Stimulated activated CD4-positive, alpha-beta T cell treated with anti-CD3 and anti-CD28 coated beads, Interleukin-4, amount 100 ng/mL, for 48 hours (primary cell): Measurements from ENCODE around the gene MAGEB10.
"Not testable (repeated sequence)": the region's sequence is repeated elsewhere in the genome, so short reads cannot be mapped to it uniquely, and the experiment has no call there.

Experiments
- DNase-seq, 2 donors: peaks; one replicate each; pipeline ENCODE4 v3.0.0-alpha.2; 2020; ENCODE audit warnings: low read depth in 2 of 2

Gene MAGEB10, protein sequence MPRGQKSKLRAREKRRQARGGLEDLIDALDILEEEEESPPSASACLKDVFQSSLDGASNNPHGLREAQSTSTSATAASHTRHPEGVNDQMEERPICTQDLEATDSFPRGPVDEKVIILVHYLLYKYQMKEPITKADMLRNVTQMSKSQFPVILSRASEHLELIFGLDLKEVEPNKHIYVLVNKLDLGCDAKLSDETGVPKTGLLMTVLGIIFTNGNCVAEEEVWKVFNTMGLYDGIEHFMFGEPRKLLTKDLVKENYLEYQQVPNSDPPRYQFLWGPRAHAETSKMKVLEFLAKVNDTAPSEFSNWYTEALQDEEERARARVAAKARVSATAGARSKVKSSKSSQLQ

GRCh38 chrX:27807690-27808089 is at the start of gene MAGEB10:
Gene MAGEB10, plus strand, starts transcription at chrX:27807990. Its CDS starts 13,317 bp downstream, at chrX:27821307.
- no peak for DNase-seq

- no peak for DNase-seq
Observed at GRCh38 chrX:27765718-27766117, 42.1 kb upstream of the MAGEB10 start.

DNA sequence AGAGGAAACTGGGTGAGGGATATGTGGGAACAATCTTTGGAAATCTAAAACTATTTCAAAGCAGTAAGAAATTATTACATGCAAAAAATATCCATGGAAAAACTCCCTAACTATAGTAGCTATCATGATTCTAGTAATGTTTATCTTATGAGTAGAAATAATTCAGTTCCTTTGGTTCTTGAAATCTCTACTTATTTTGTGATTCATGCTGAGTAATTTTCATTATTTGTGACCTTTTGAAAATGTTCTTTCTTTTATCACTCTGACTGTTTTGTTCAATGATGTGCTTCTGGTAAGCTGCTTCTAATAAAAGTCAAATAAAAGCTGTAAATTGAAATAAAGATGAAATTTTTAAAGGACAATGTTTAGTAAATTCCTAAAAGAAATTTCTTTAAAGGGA is 40.4 kb upstream of the MAGEB10 start:
- DNase-seq, result no peak

- no peak for DNase-seq
Observed at GRCh38 chrX:27775984-27776383, 31.8 kb upstream of the MAGEB10 start.

DNA sequence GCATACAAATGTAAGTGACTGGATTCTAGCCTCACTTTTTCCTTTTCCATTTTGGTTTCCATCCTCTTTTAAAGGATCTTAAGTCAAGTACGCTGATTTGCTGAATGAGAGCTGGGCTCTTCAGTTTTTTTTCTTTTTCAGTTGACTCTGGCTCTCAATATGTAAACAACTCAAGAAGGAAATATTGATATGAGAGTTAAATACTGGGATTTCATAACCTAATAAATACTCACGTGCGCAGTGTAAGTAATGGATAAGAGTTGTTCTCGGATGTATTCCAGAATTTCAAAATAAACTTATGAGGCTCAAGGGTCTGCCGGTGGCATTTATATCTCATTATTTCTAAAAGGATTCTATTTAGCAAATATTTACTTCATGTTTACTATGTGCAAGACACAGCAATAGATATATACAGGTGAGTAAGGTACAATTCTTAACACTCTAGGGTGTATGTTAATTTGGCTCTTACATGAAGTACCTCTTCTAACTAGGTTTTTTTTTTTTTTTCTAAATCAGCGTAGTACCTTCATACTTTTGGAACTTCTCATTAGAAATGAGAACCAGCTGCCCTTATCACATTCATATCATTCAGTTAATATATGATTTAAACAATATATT is 11.0 kb upstream of the MAGEB10 start:
- DNase-seq, result no peak

GRCh38 chrX:27797575-27797974 is 10.2 kb upstream of the MAGEB10 start:
- DNase-seq, result no peak

GRCh38 chrX:27808226-27808625 is 436 bp downstream of the MAGEB10 start:
- no peak for DNase-seq

GRCh38 chrX:27808991-27809859 is 1.4 kb downstream of the MAGEB10 start:
- DNase-seq, result not testable (repeated sequence)

GRCh38 chrX:27815209-27815608 is 7.4 kb downstream of the MAGEB10 start:
- no peak for DNase-seq

GRCh38 chrX:27823812-27824211 is 16.0 kb downstream of the MAGEB10 start:
- DNase-seq, result no peak

- no peak for DNase-seq
Observed at GRCh38 chrX:27838185-27838584, 30.4 kb downstream of the MAGEB10 start.

DNA sequence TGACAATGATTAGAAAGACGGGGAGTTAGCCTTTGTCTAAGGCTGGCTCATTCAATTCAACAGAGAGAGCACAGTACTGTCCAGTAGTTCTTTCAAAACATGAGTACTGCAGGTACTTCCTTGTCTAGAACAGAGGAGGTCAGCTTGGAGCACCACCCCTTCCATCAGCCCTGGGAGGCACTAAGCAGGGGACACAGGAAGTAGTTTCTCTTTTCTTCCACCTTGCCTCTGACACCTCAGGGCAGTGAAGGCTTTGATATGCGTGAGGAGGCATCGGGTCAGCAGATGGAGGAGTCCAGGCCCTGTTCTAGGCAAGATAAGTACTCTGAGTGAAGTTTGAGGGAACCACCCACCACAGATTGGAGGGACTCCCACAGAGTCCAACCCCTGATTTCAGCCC is 33.1 kb downstream of the MAGEB10 start:
- DNase-seq, result no peak

- DNase-seq, result no peak
Observed at GRCh38 chrX:27842859-27843258, 35.1 kb downstream of the MAGEB10 start.

- no peak for DNase-seq
Observed at GRCh38 chrX:27860337-27860736, 52.5 kb downstream of the MAGEB10 start.

DNA sequence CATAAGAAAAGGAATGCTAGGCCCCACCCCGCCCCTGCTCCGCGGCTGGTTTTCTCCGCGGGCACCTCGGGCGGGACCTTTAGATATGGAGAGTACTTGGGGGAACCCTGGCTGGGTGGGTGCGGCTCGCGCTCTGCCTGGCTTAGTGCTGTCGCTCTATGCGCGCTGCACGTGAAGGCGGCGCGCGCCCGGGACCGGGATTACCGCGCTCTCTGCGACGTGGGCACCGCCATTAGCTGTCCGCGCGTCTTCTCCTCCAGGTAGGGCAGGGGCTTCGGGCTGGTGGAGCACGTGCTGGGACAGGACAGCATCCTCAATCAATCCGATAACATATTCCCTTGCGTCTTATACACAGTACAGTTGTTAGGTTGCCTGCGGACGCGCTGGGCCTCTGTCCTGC is 56.0 kb downstream of the MAGEB10 start:
- DNase-seq, result no peak
